ENCODE measurements around the gene FAM222B.

DNA sequence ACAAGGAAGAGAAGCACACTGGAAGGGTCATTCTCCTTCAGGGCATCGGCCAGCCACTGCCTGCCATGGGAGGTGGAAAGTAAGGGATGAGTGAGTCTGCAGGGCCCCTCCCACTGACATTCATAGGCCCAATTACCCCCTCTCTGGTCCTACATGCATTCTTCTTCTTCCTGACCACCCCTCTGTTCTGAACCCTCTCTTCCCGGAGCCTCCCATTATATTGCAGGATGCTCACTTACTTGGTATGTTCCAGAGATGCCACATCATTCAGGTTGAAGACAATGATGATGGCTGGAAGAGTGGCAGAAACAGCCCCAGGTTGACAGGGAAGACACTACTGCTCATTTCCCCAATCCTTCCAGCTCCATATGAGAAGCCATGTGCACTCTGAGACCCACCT, 127.4 kb downstream of the FAM222B start:
- no peak for TF ChIP-seq TAF1 (conservative IDR thresholded peaks at IDR 0.05)
- TF ChIP-seq, protein P1, sequence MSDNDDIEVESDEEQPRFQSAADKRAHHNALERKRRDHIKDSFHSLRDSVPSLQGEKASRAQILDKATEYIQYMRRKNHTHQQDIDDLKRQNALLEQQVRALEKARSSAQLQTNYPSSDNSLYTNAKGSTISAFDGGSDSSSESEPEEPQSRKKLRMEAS (IDR thresholded peaks at IDR 0.05) = no peak
- TF ChIP-seq GABPA (IDR thresholded peaks at IDR 0.05 in 1 of 2, conservative IDR thresholded peaks at IDR 0.05 in 1 of 2) = no peak
- TF ChIP-seq YY1 (IDR thresholded peaks at IDR 0.05) = no peak
- TF ChIP-seq, protein P2, sequence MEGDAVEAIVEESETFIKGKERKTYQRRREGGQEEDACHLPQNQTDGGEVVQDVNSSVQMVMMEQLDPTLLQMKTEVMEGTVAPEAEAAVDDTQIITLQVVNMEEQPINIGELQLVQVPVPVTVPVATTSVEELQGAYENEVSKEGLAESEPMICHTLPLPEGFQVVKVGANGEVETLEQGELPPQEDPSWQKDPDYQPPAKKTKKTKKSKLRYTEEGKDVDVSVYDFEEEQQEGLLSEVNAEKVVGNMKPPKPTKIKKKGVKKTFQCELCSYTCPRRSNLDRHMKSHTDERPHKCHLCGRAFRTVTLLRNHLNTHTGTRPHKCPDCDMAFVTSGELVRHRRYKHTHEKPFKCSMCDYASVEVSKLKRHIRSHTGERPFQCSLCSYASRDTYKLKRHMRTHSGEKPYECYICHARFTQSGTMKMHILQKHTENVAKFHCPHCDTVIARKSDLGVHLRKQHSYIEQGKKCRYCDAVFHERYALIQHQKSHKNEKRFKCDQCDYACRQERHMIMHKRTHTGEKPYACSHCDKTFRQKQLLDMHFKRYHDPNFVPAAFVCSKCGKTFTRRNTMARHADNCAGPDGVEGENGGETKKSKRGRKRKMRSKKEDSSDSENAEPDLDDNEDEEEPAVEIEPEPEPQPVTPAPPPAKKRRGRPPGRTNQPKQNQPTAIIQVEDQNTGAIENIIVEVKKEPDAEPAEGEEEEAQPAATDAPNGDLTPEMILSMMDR (IDR thresholded peaks at IDR 0.05; ENCODE audit: low read depth, low read length, missing input control) = no peak
- no peak for TF ChIP-seq EGR1 (IDR thresholded peaks at IDR 0.05; ENCODE audit: low read depth in 2 of 2)
- TF ChIP-seq, protein P3, sequence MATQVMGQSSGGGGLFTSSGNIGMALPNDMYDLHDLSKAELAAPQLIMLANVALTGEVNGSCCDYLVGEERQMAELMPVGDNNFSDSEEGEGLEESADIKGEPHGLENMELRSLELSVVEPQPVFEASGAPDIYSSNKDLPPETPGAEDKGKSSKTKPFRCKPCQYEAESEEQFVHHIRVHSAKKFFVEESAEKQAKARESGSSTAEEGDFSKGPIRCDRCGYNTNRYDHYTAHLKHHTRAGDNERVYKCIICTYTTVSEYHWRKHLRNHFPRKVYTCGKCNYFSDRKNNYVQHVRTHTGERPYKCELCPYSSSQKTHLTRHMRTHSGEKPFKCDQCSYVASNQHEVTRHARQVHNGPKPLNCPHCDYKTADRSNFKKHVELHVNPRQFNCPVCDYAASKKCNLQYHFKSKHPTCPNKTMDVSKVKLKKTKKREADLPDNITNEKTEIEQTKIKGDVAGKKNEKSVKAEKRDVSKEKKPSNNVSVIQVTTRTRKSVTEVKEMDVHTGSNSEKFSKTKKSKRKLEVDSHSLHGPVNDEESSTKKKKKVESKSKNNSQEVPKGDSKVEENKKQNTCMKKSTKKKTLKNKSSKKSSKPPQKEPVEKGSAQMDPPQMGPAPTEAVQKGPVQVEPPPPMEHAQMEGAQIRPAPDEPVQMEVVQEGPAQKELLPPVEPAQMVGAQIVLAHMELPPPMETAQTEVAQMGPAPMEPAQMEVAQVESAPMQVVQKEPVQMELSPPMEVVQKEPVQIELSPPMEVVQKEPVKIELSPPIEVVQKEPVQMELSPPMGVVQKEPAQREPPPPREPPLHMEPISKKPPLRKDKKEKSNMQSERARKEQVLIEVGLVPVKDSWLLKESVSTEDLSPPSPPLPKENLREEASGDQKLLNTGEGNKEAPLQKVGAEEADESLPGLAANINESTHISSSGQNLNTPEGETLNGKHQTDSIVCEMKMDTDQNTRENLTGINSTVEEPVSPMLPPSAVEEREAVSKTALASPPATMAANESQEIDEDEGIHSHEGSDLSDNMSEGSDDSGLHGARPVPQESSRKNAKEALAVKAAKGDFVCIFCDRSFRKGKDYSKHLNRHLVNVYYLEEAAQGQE (IDR thresholded peaks at IDR 0.05) = no peak

All from liver (tissue), 3 donors.